HepG2 (cell line): ENCODE measurements around the gene BORCS5. TPM values are rescaled to one million over a fixed set of nuclear protein-coding genes. Genes with fewer than 3 reads are reported as not detected.

Experiments
- ATAC-seq: fragments of 200-7000 bp; cut with Tn5 transposase; 3 replicates; pipeline ENCODE4 v1.9.1; 2020; ENCODE audit warnings: mild to moderate bottlenecking, moderate library complexity
- BruUV-seq: library from RNA; stranded (reverse); fragments of 400-500 nt; replicated peaks from 2 replicates; lab custom pipeline; 2021; lab: Mats Ljungman, UMichigan
- CTCF ChIA-PET: fragments of 300-600 bp; formaldehyde crosslinking; extraction: SDS; loops from one replicate; lab custom pipeline; 2021; ENCODE audit warnings: low total read pairs, inconsistent platforms, low intra/inter-chr PET ratio; lab: Yijun Ruan, JAX
- POLR2A ChIA-PET: fragments of 350-600 bp; sonication (Branson Sonifier 250); formaldehyde crosslinking; loops from one replicate; lab custom pipeline; 2020; ENCODE audit warnings: antibody characterized with exemption, inconsistent platforms; lab: Yijun Ruan, JAX
- DNase-seq: peaks from one replicate; pipeline ENCODE4 v3.0.0-alpha.2; 2015; ENCODE audit warnings: low spot score
- FAIRE-seq: peaks from 3 replicates; lab custom pipeline; 2011; peaks lifted over from hg19 to GRCh38; lab: Jason Lieb, UNC
- H2AFZ ChIP-seq: one replicate; pipeline ENCODE4 v1.6.1; 2011; ENCODE audit warnings: low read length, inconsistent platforms
- H3K27ac ChIP-seq: fragments of 300-600 bp; 3 replicates; pipeline ENCODE4 v1.8.0; 2011; ENCODE audit warnings: mixed run types, mild to moderate bottlenecking, mixed read lengths, low read length, inconsistent platforms; ENCODE audit not compliant: insufficient read depth; ENCODE audit errors: extremely low read length
- H3K27me3 ChIP-seq, 2 experiments: fragments of 200-600 bp in 1 of 2; 2 replicates in 1 of 2; 3 replicates in 1 of 2; pipeline versions ENCODE4 v1.6.0 to v1.8.0; 2011; ENCODE audit warnings: low read length in 2 of 2, mild to moderate bottlenecking in 2 of 2, moderate library complexity in 2 of 2, inconsistent platforms in 1 of 2; ENCODE audit not compliant: insufficient read depth in 2 of 2, control insufficient read depth in 1 of 2
- H3K36me3 ChIP-seq, 2 experiments: fragments of 200-600 bp in 1 of 2; replicated peaks in 1 of 2; 2 replicates in 1 of 2; 3 replicates in 1 of 2; pipeline versions ENCODE4 v1.5.1 to v1.8.0; 2011; ENCODE audit warnings: low read length in 2 of 2, inconsistent platforms in 1 of 2; ENCODE audit not compliant: insufficient read depth in 2 of 2, control insufficient read depth in 1 of 2
- H3K4me1 ChIP-seq: 2 replicates; pipeline ENCODE4 v1.5.1; 2012; ENCODE audit warnings: low read length, inconsistent platforms; ENCODE audit not compliant: insufficient read depth
- H3K4me2 ChIP-seq: 2 replicates; pipeline ENCODE4 v1.6.0; 2011; ENCODE audit warnings: low read depth, low read length, inconsistent platforms
- H3K4me3 ChIP-seq, 3 experiments: fragments of 200-600 bp in 1 of 3; sonication (generic), shearing (Covaris generic) in 1 of 3; replicated peaks in 1 of 3; 2 replicates each; pipeline ENCODE4 v1.5.1; 2011 to 2016; ENCODE audit warnings: low read length in 3 of 3, inconsistent platforms in 2 of 3, low read depth in 2 of 3, mild to moderate bottlenecking in 2 of 3, control low read depth in 1 of 3, mixed read lengths in 1 of 3; ENCODE audit not compliant: insufficient read depth in 1 of 3
- H3K79me2 ChIP-seq: one replicate; pipeline ENCODE4 v1.6.1; 2011; ENCODE audit warnings: low read length, inconsistent platforms; ENCODE audit not compliant: insufficient read depth
- H3K9ac ChIP-seq: 2 replicates; pipeline ENCODE4 v1.6.0; 2011; ENCODE audit warnings: mild to moderate bottlenecking, low read depth, low read length, inconsistent platforms; ENCODE audit not compliant: insufficient read depth
- H3K9me3 ChIP-seq: 2 replicates; pipeline ENCODE4 v1.5.1; 2012; ENCODE audit warnings: mild to moderate bottlenecking, low read length
- H4K20me1 ChIP-seq: 2 replicates; pipeline ENCODE4 v1.6.0; 2011; ENCODE audit warnings: inconsistent platforms, mild to moderate bottlenecking, low read length, moderate library complexity; ENCODE audit not compliant: insufficient read depth
- CREB3 ChIP-seq: sonication (generic); formaldehyde crosslinking; IDR thresholded peaks from 2 replicates; pipeline ENCODE4 v1.5.0; 2020; ENCODE audit warnings: missing genetic modification reagents
- ERF ChIP-seq: IDR thresholded peaks from 2 replicates; pipeline ENCODE4 v1.6.1; 2018; ENCODE audit warnings: missing biosample characterization, missing genetic modification reagents
- FOSL2 ChIP-seq: sonication (generic); formaldehyde crosslinking; IDR thresholded peaks from 2 replicates; pipeline ENCODE4 v1.4.0; 2020; ENCODE audit warnings: missing genetic modification reagents
- GABPA ChIP-seq, 2 experiments: IDR thresholded peaks; 2 replicates each; pipeline ENCODE4 v1.6.1; 2011 to 2016; ENCODE audit warnings: low read depth in 2 of 2, low read length in 1 of 2, missing biosample characterization in 1 of 2, missing genetic modification characterization in 1 of 2
- GATAD2A ChIP-seq: IDR thresholded peaks from 2 replicates; pipeline ENCODE4 v1.6.1; 2016
- HMGXB4 ChIP-seq, 2 experiments: sonication (generic) in 1 of 2; formaldehyde crosslinking in 1 of 2; IDR thresholded peaks; 2 replicates each; pipeline versions ENCODE4 v1.4.0 to v1.6.1; 2018 to 2020; ENCODE audit warnings: missing genetic modification reagents in 2 of 2, borderline replicate concordance in 1 of 2, low read depth in 1 of 2, mild to moderate bottlenecking in 1 of 2, missing biosample characterization in 1 of 2
- HOXA3 ChIP-seq: sonication (generic); formaldehyde crosslinking; IDR thresholded peaks from 2 replicates; pipeline ENCODE4 v1.5.0; 2020; ENCODE audit warnings: missing genetic modification reagents
- KDM2A ChIP-seq: sonication (generic); formaldehyde crosslinking; IDR thresholded peaks from 2 replicates; pipeline ENCODE4 v1.4.0; 2020; ENCODE audit warnings: low read depth, missing genetic modification reagents, borderline replicate concordance
- KMT2B ChIP-seq: IDR thresholded peaks from 2 replicates; pipeline ENCODE4 v1.6.1; 2016; ENCODE audit warnings: missing genetic modification reagents, missing compliant biosample characterization
- MAX ChIP-seq: IDR thresholded peaks from 2 replicates; pipeline ENCODE4 v1.6.1; 2012; ENCODE audit warnings: inconsistent platforms
- PBX2 ChIP-seq: IDR thresholded peaks from 2 replicates; pipeline ENCODE4 v1.6.1; 2016; ENCODE audit warnings: control low read depth
- RAD21 ChIP-seq: fragments of 450-650 bp; formaldehyde crosslinking; IDR thresholded peaks from 2 replicates; pipeline ENCODE4 v1.5.0; 2020; ENCODE audit warnings: mild to moderate bottlenecking
- SCMH1 ChIP-seq: sonication (generic); formaldehyde crosslinking; IDR thresholded peaks from 2 replicates; pipeline ENCODE4 v1.9.0; 2021; ENCODE audit warnings: missing genetic modification reagents, mild to moderate bottlenecking, borderline replicate concordance
- SMC3 ChIP-seq: IDR thresholded peaks from 2 replicates; pipeline ENCODE4 v1.6.1; 2011; ENCODE audit warnings: low read length, improper control_type of control experiment
- ZBTB39 ChIP-seq: sonication (generic); formaldehyde crosslinking; IDR thresholded peaks from 2 replicates; pipeline ENCODE4 v1.5.0; 2020; ENCODE audit warnings: missing genetic modification reagents
- ZNF12 ChIP-seq: sonication (generic); formaldehyde crosslinking; IDR thresholded peaks from 2 replicates; pipeline ENCODE4 v1.5.0; 2020; ENCODE audit warnings: missing genetic modification reagents
- ZNF337 ChIP-seq: sonication (generic); formaldehyde crosslinking; IDR thresholded peaks from 2 replicates; pipeline ENCODE4 v1.5.1; 2020; ENCODE audit warnings: missing genetic modification reagents, low read depth, mild to moderate bottlenecking, borderline replicate concordance
- ZNF792 ChIP-seq: IDR thresholded peaks from 2 replicates; pipeline ENCODE4 v1.6.1; 2016
- WGBS: methylation state at CpG from one replicate; pipeline ENCODE4 v1.1.6; 2017; ENCODE audit warnings: low lambda C conversion rate; 5-methylcytosine and 5-hydroxymethylcytosine counted together
- in situ Hi-C: cut with HindIII; loops from 2 replicates; pipeline ENCODE4 v1.10.0; 2017; ENCODE audit warnings: low pct_unique_long_range_greater_than_20kb; ENCODE audit not compliant: extremely low pct_ligation_motif_present
- intact Hi-C: fragments of 100-400 bp; cut with micrococcal nuclease; formaldehyde crosslinking; loops from one replicate; pipeline ENCODE4 v1.10.0; 2022; ENCODE audit not compliant: unreplicated experiment
- polyA plus RNA-seq, 8 experiments: library from polyadenylated mRNA; depleted of rRNA in 3 of 8; stranded (reverse) in 7 of 8; unstranded in 1 of 8; fragments of >200 nt; fragmentation: Illumina TruSeq in 4 of 8; extraction: Trizol in 4 of 8; gene quantifications; 2 replicates each; pipeline versions ENCODE4 v1.2.1 to v1.2.3, GENCODE V29; 2011 to 2016; ENCODE audit warnings: low read depth in 4 of 8, missing spikeins in 1 of 8, mixed read lengths in 1 of 8; ENCODE audit not compliant: insufficient read depth in 1 of 8
- total RNA-seq, 5 experiments: library from RNA; depleted of rRNA; stranded (reverse); fragments of >200 nt; fragmentation: Illumina TruSeq; extraction: Trizol; gene quantifications; 2 replicates each; pipeline ENCODE4 v1.2.3, GENCODE V29; 2016; ENCODE audit warnings: low read depth in 1 of 5

The BORCS5 gene
- total and polyA plus RNA-seq, 2 of the 13 experiments (the other 11 are each of a cell fraction or from before 2014, with no cell fraction given): 3.9 to 4.7 TPM

- FAIRE-seq: peak; percentile 78
- Histone ChIP-seq H3K27ac (no peak overlapping the region), H4K20me1 (no peaks in the 10 kb centered on the region), H3K79me2 (no peaks in the 10 kb centered on the region), H3K27me3 (no peaks in the 10 kb centered on the region), H3K4me1 (peaks cover 34% of the 10 kb centered on the region), H3K4me3 (no peak overlapping the region), H2AFZ (no peak overlapping the region), H3K9me3 (no peaks in the 10 kb centered on the region), H3K9ac (no peak overlapping the region), H3K4me2 (peak overlapping the region; percentile 39), H3K36me3 (no peaks in the 10 kb centered on the region)
- in situ Hi-C loops (no loop called here), intact Hi-C loops (loop anchor here (1.0 to 5.0 kb wide), 4 partner anchors 68 to 298 kb away; partner anchors contain the start of gene LRP6)
- ChIA-PET CTCF (interaction anchor here (0.9 to 2.6 kb wide), 4 partner anchors 42 to 370 kb away, joined by 3 to 22 read pairs (median 4); no protein-coding TSS in a partner anchor), POLR2A (no interaction called here)
- peak; percentile 53 for DNase-seq
- WGBS: 34% methylated on average over 9 of the region's 10 CpGs
- peak; percentile 88 for ATAC-seq
- no TSS peak for BruUV-seq
- no peak for TF ChIP-seq ZNF12 (CRISPR knock-in tag)
- no peak for TF ChIP-seq GABPA (IDR thresholded peaks at IDR 0.05; ENCODE audit: low read depth, low read length)
- TF ChIP-seq GABPA (CRISPR knock-in tag; IDR thresholded peaks at IDR 0.05; ENCODE audit: low read depth): peak; percentile 15; the same call in 1 of the 2 replicates
- TF ChIP-seq KDM2A (CRISPR knock-in tag): peak; percentile 55; the same call in 1 of the 2 replicates
- TF ChIP-seq GATAD2A (CRISPR knock-in tag): peak; percentile 47
- no peak for TF ChIP-seq ZNF337 (CRISPR knock-in tag)
- 0 out of 2 replicates have a peak, but pooled peaks have one; percentile 10 for TF ChIP-seq FOSL2 (CRISPR knock-in tag)
- TF ChIP-seq MAX: peak; percentile 43; the same call in 1 of the 2 replicates
- peak in 1 of 2 experiments; percentile 53; a peak in 1 of 4 replicates for TF ChIP-seq HMGXB4 (CRISPR knock-in tag; IDR thresholded peaks at IDR 0.05; ENCODE audit: borderline replicate concordance in 1 of 2, low read depth in 1 of 2)
- peak; percentile 81 for TF ChIP-seq SMC3
- TF ChIP-seq ERF (CRISPR knock-in tag): 0 out of 2 replicates have a peak, but pooled peaks have one; percentile 15
- no peak for TF ChIP-seq CREB3 (CRISPR knock-in tag)
- TF ChIP-seq HOXA3: peak; percentile 23; the same call in 1 of the 2 replicates
- TF ChIP-seq SCMH1 (CRISPR knock-in tag): no peak
- no peak for TF ChIP-seq ZNF792
- TF ChIP-seq PBX2 (CRISPR knock-in tag): peak; percentile 68
- TF ChIP-seq RAD21 (CRISPR knock-in tag): peak; percentile 62; the same call in 1 of the 2 replicates
- TF ChIP-seq KMT2B (CRISPR knock-in tag): 0 out of 2 replicates have a peak, but pooled peaks have one; percentile 24
- no peak for TF ChIP-seq ZBTB39 (CRISPR knock-in tag)
Observed at GRCh38 chr12:12334367-12335040, 22.4 kb upstream of the BORCS5 start.
